Ovary (tissue), 9 donors: Measurements from ENCODE around the gene MYO9B. TPM values are rescaled to one million over a fixed set of nuclear protein-coding genes. Genes with fewer than 3 reads are reported as not detected.

Experiments used
- DNase-seq, 5 donors: peaks; one replicate each; pipeline ENCODE4 v3.0.0-alpha.2; 2019 to 2020
- H3K27ac ChIP-seq, 2 donors: fragments of 200-600 bp; one replicate each; pipeline versions ENCODE4 v1.5.1 to v1.8.0; 2019 to 2022
- H3K27me3 ChIP-seq: fragments of 200-600 bp; one replicate; pipeline ENCODE4 v1.8.0; 2022
- H3K36me3 ChIP-seq: fragments of 200-600 bp; sonication (generic); one replicate; pipeline ENCODE4 v1.5.1; 2019
- H3K4me1 ChIP-seq: one replicate; pipeline ENCODE4 v1.8.1; 2013; ENCODE audit warnings: mild to moderate bottlenecking, moderate library complexity; ENCODE audit not compliant: insufficient read depth
- H3K4me3 ChIP-seq: fragments of 200-600 bp; sonication (generic); one replicate; pipeline ENCODE4 v1.5.1; 2017
- H3K9me3 ChIP-seq, 2 donors: fragments of 200-600 bp in 1 of 2; sonication (generic) in 1 of 2; one replicate each; pipeline versions ENCODE4 v1.5.1 to v1.8.1; 2013 to 2019; ENCODE audit warnings: mild to moderate bottlenecking in 1 of 2, moderate library complexity in 1 of 2
- EP300 ChIP-seq: sonication (generic); formaldehyde crosslinking; IDR thresholded peaks from one replicate; pipeline ENCODE4 v1.6.1; 2017; ENCODE audit warnings: antibody characterized with exemption
- POLR2A ChIP-seq: fragments of 450-650 bp; IDR thresholded peaks from one replicate; pipeline ENCODE4 v1.6.1; 2017; ENCODE audit warnings: antibody characterized with exemption, mild to moderate bottlenecking, moderate library complexity
- WGBS, 3 donors: extraction: QIAGEN DNeasy Blood & Tissue Kit in 1 of 3; methylation state at CpG; one replicate each; pipeline versions ENCODE4 v1.1.5 to v1.1.7; 2013 to 2017; 5-methylcytosine and 5-hydroxymethylcytosine counted together
- intact Hi-C, 4 donors: fragments of 100-400 bp; cut with DNase I; formaldehyde crosslinking; loops; one replicate each; pipeline versions ENCODE4 v1.11.0 to v1.15.1; 2022 to 2023
- polyA plus RNA-seq, 2 donors: library from polyadenylated mRNA; stranded (reverse); fragments of 200-250 nt in 1 of 2; fragments of 350-450 nt in 1 of 2; fragmentation: Illumina TruSeq in 1 of 2; extraction: RNeasy Lipid Tissue Mini Kit (QIAGEN cat#74804) in 1 of 2; gene quantifications; one replicate each; pipeline ENCODE4 v1.2.3, GENCODE V29; 2013 to 2014
- total RNA-seq, 7 donors: library from RNA; depleted of rRNA in 2 of 7; stranded (reverse); fragments of >200 nt in 2 of 7; fragmentation: NEBNext Ultra II Directional in 3 of 7; extraction: Animal tissue kit (Norgen Biotek cat#: 25700) in 3 of 7; gene quantifications; one replicate each; pipeline versions ENCODE4 v1.1.0 to v1.2.4, GENCODE V29; 2016 to 2023
- TF ChIP-seq, protein P1 (sequence below), 3 donors: fragments of 450-650 bp in 2 of 3; fragments of 200-600 bp in 1 of 3; IDR thresholded peaks; one replicate each; pipeline versions ENCODE4 v1.5.1 to v1.8.0; 2016 to 2022; ENCODE audit warnings: antibody characterized with exemption in 3 of 3, mild to moderate bottlenecking in 1 of 3
- donor health status: DM: no; HTN: no; CAD: no; lungs with moderate emphysema.
- donor health status: DM: no; HTN: no; CAD: no.
- donor health status: Bipolar disorder and iron deficiency.
- donor health status: DM: yes; HTN: yes; CAD: no.
- donor health status: DM: no; HTN: no; CAD: no.
- donor health status: DM: yes; HTN: yes; CAD: no.

Gene MYO9B
- total and polyA plus RNA-seq, 9 donors = 17.9 to 56.3 (median 34.1) TPM

DNA sequence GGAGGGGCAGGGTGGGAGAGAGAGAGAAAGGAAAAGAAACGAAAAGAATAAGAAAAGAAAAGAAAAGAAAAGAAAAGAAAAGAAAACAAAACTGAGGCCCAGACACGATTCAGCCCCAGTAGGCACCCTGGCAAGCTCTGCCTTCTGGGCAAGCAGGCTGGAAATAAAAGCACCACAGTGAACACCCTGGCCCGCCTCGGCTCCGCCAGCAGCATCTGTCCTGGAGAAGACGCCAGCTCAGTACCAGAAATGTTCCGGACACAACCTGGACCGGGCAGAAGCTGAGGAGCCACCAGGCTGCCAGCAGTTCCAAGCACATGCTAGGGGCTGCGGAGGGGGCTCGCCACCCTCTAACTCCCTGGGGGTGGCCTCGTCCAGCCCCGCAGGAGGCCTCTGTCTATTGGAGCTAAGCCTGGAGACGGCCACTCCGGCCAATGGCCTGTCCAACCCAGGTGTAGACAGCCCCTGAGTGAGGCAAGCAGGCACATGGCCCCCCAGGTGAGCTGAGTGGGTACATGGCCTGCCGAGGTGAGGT lies 37.5 kb upstream of the MYO9B start:
- Histone ChIP-seq H3K4me1 (peaks cover 7% of the 10 kb centered on the region), H3K27me3 (no peaks in the 10 kb centered on the region), H3K4me3 (no peak overlapping the region), H3K27ac (no peak overlapping the region), H3K9me3 (no peaks in the 10 kb centered on the region), H3K36me3 (no peaks in the 10 kb centered on the region)
- 64 to 70% (median 69%) methylated on average over 15 of the region's 15 CpGs for WGBS, 3 donors
- DNase-seq = no peak
- no peak for TF ChIP-seq POLR2A
- TF ChIP-seq, protein P1, sequence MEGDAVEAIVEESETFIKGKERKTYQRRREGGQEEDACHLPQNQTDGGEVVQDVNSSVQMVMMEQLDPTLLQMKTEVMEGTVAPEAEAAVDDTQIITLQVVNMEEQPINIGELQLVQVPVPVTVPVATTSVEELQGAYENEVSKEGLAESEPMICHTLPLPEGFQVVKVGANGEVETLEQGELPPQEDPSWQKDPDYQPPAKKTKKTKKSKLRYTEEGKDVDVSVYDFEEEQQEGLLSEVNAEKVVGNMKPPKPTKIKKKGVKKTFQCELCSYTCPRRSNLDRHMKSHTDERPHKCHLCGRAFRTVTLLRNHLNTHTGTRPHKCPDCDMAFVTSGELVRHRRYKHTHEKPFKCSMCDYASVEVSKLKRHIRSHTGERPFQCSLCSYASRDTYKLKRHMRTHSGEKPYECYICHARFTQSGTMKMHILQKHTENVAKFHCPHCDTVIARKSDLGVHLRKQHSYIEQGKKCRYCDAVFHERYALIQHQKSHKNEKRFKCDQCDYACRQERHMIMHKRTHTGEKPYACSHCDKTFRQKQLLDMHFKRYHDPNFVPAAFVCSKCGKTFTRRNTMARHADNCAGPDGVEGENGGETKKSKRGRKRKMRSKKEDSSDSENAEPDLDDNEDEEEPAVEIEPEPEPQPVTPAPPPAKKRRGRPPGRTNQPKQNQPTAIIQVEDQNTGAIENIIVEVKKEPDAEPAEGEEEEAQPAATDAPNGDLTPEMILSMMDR (IDR thresholded peaks at IDR 0.05) = no peak
- intact Hi-C loops = no loop called here

DNA sequence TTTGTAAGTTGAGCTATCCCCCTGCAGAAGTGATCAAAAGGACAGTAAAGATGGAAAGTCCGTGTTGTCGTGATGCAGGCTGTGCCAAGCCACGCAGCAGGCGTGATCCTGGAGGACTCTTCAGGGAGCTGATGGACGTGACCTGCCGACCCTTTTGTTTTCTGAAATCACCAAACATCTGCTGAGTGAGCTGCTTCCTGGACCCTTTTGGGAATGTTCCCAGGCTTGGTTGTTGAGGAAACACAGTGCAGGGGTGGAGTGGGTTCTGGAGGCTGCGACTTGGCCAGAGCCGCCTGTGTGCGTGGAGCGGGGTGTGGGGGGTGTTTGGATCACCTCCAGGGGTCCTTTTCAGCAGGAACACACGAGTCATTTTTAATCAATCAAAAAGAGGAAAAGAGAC lies 33.6 kb upstream of the MYO9B start:
- peak in 2 of 5 donors; percentile 33 to 52 for DNase-seq
- Histone ChIP-seq H3K27me3 (no peaks in the 10 kb centered on the region), H3K36me3 (no peaks in the 10 kb centered on the region), H3K27ac (no peak overlapping the region), H3K4me3 (no peak overlapping the region), H3K9me3 (no peaks in the 10 kb centered on the region), H3K4me1 (peaks cover 7% of the 10 kb centered on the region)
- intact Hi-C loops = no loop called here
- TF ChIP-seq POLR2A (no peak), EP300 (no peak)
- TF ChIP-seq, protein P1 (IDR thresholded peaks at IDR 0.05) = no peak
- WGBS, 3 donors = 2 to 8% (median 3%) methylated on average over 11 of the region's 11 CpGs

DNA sequence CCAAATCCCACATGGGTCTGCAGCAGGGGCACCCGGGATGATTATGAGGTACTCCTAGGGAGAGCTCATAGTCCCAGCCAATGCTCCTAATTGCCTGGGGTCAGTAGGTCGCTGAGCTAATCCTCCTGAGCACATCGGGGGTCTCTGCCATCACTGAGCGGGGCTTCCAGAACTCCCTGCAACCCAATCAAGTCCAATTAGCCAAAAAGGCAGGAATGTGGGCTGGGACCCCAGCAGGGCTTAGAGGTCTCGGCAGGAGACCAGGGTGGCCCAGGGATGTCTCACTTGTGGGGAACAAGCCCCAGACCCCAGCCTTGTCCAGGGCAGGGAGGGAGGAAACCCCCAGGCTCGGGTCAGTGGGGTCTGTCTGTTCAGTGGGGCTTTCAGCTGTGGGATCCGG lies 31.8 kb upstream of the MYO9B start:
- no peak for DNase-seq

DNA sequence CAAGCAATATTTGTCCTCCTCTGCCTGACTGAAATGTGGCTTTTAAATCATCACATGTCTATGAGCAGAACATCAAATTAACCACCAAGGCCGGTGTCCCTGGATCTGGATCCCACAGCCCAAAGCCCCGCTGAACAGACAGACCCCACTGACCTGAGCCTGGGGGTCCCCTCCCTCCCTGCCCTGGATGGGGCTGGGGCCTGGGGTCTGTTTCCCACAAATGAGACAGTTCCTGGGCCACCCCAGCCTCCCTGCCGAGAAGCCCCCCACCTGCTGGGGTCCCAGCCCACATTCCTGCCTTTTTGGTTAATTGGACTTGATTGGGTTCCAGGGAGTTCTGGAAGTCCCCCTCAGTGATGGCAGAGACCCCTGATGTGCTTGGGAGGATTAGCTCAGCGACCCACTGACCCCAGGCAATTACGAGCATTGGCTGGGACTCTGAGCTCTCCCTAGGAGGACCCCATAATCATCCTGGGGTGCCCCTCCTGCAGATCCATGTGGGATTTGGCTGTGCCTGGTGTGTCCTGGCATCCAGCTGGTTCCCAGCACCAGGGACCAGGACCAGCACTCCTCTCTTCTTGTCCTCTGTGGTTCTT lies 29.6 kb upstream of the MYO9B start:
- no peak overlapping the region for H3K27ac ChIP-seq
- TF ChIP-seq, protein P1 (IDR thresholded peaks at IDR 0.05) = no peak
- no peak for TF ChIP-seq POLR2A
- DNase-seq = no peak
- WGBS, 3 donors = 67 to 87% (median 73%) methylated on average over 5 of the region's 5 CpGs
- H3K36me3 ChIP-seq = no peaks in the 10 kb centered on the region
- H3K4me3 ChIP-seq = no peak overlapping the region
- intact Hi-C loops = no loop called here
- H3K27me3 ChIP-seq = no peaks in the 10 kb centered on the region
- peaks cover 7% of the 10 kb centered on the region for H3K4me1 ChIP-seq
- no peaks in the 10 kb centered on the region for H3K9me3 ChIP-seq

More for the DNA sequence above, 31.8 kb upstream of the MYO9B start:
- Histone ChIP-seq H3K27me3 (no peaks in the 10 kb centered on the region), H3K36me3 (no peaks in the 10 kb centered on the region), H3K4me3 (no peak overlapping the region), H3K4me1 (peaks cover 7% of the 10 kb centered on the region), H3K27ac (no peak overlapping the region), H3K9me3 (no peaks in the 10 kb centered on the region)
- TF ChIP-seq EP300 (no peak), POLR2A (no peak)
- TF ChIP-seq, protein P1 (IDR thresholded peaks at IDR 0.05) = no peak
- intact Hi-C loops = no loop called here
- 61 to 67% (median 62%) methylated on average over 7 of the region's 7 CpGs for WGBS, 3 donors
